Common myeloid progenitor, CD34-positive (primary cell): ENCODE measurements around the gene PDZK1.
"Not testable (repeated sequence)": the region's sequence is repeated elsewhere in the genome, so short reads cannot be mapped to it uniquely, and the experiment has no call there.

Experiments
- CTCF ChIA-PET: fragments of 350-600 bp; sonication (Branson Sonifier 250); formaldehyde crosslinking; loops from one replicate; lab custom pipeline; 2021; ENCODE audit warnings: antibody characterized with exemption; lab: Charles Lee
- POLR2A ChIA-PET: fragments of 350-600 bp; sonication (Branson Sonifier 250); formaldehyde crosslinking; loops from one replicate; lab custom pipeline; 2021; ENCODE audit warnings: antibody characterized with exemption; lab: Charles Lee
- DNase-seq, 3 donors: peaks; one replicate each; pipeline versions ENCODE4 v3.0.0 to v3.0.0-alpha.2; 2013
- H3K27ac ChIP-seq, 2 experiments: 1 replicate in 1 of 2; 2 replicates in 1 of 2; pipeline ENCODE4 v1.7.0; 2013; ENCODE audit warnings: inconsistent platforms in 2 of 2, low read length in 2 of 2, mild to moderate bottlenecking in 2 of 2, low read depth in 1 of 2, moderate library complexity in 1 of 2; ENCODE audit not compliant: severe bottlenecking in 2 of 2, insufficient read depth in 1 of 2, poor library complexity in 1 of 2
- H3K27me3 ChIP-seq, 5 experiments: replicated peaks in 2 of 5; 1 replicate in 3 of 5; 2 replicates in 2 of 5; pipeline versions ENCODE4 v1.6.1 to v1.7.0; 2013; ENCODE audit warnings: low read length in 4 of 5, mild to moderate bottlenecking in 2 of 5, moderate library complexity in 2 of 5, inconsistent platforms in 1 of 5; ENCODE audit not compliant: insufficient read depth in 5 of 5, control insufficient read depth in 4 of 5
- H3K36me3 ChIP-seq, 4 experiments: 1 replicate in 2 of 4; 2 replicates in 2 of 4; pipeline versions ENCODE4 v1.6.1 to v1.7.0; 2013; ENCODE audit warnings: low read length in 3 of 4, control low read depth in 1 of 4, mild to moderate bottlenecking in 1 of 4; ENCODE audit not compliant: control insufficient read depth in 4 of 4, insufficient read depth in 4 of 4
- H3K4me1 ChIP-seq, 4 experiments: 1 replicate in 3 of 4; 2 replicates in 1 of 4; pipeline versions ENCODE4 v1.6.1 to v1.7.1; 2013; ENCODE audit warnings: low read length in 3 of 4, mild to moderate bottlenecking in 3 of 4, control low read depth in 1 of 4, inconsistent platforms in 1 of 4, moderate library complexity in 1 of 4; ENCODE audit not compliant: control insufficient read depth in 4 of 4, insufficient read depth in 4 of 4; ENCODE audit errors: control extremely low read depth in 1 of 4
- H3K4me3 ChIP-seq, 7 experiments: 1 replicate in 4 of 7; 2 replicates in 3 of 7; pipeline versions ENCODE4 v1.5.1 to v1.7.0; 2013; ENCODE audit warnings: mild to moderate bottlenecking in 7 of 7, low read length in 6 of 7, moderate library complexity in 6 of 7, inconsistent platforms in 2 of 7, low read depth in 2 of 7, control low read depth in 1 of 7; ENCODE audit not compliant: insufficient read depth in 4 of 7, control insufficient read depth in 1 of 7; ENCODE audit errors: extremely low read depth in 1 of 7
- H3K9me3 ChIP-seq, 5 experiments: 1 replicate in 4 of 5; 2 replicates in 1 of 5; pipeline versions ENCODE4 v1.6.1 to v1.7.1; 2013; ENCODE audit warnings: low read length in 4 of 5, mild to moderate bottlenecking in 2 of 5, inconsistent platforms in 1 of 5, low read depth in 1 of 5, moderate library complexity in 1 of 5; ENCODE audit not compliant: control insufficient read depth in 4 of 5, insufficient read depth in 2 of 5; ENCODE audit errors: control extremely low read depth in 1 of 5
- WGBS: methylation state at CpG from one replicate; pipeline ENCODE4 v1.1.5; 2013; ENCODE audit not compliant: insufficient coverage; 5-methylcytosine and 5-hydroxymethylcytosine counted together

The PDZK1 gene

GRCh38 chr1:145719230-145720079 lies 12.3 kb upstream of the PDZK1 start, which contains the start of gene CD160:
TSS of gene CD160 (plus strand) at chr1:145719499. CDS start at chr1:145728328, 8,829 bp downstream.
- no peaks in the 10 kb centered on the region for H3K36me3 ChIP-seq
- no peak for DNase-seq
- no peak within 1 kb of the TSS for H3K4me3 ChIP-seq
- H3K9me3 ChIP-seq: no peaks in the 10 kb centered on the region
- no peak within 1 kb of the TSS for H3K27ac ChIP-seq
- POLR2A ChIA-PET: no interaction called here
- H3K27me3 ChIP-seq: peaks cover 0 to 24% (median 7%) of the 10 kb centered on the region in 5 experiments
- 94% methylated on average over 9 of the region's 12 CpGs for WGBS
- peaks cover 0 to 9% (median 9%) of the 10 kb centered on the region in 4 experiments for H3K4me1 ChIP-seq
- CTCF ChIA-PET: interaction anchor here (0.9 to 1.7 kb wide), 6 partner anchors 7 to 117 kb away, joined by 3 to 7 read pairs (median 4); no protein-coding TSS in a partner anchor

DNA sequence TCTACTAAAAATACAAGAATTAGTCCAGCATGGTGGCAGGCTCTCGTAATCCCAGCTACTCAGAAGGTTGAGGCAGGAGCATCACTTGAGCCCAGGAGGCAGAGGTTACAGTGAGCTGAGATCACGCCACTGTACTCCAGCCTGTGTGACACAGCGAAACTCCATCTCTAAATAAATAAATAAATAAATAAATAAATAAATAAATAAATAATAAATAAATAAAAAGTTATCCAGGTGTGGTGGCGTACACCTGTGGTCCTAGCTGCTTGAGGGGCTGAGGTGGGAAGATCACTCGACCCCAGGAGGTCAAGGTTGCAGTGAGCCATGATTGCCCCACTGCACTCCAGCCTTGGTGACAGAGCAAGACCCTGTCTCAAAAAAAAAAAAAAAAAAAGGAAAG lies 11.3 kb upstream of the PDZK1 start:
- CTCF ChIA-PET: interaction anchor here (1.1 to 1.3 kb wide), 2 partner anchors 15 to 20 kb away, joined by 3 read pairs; no protein-coding TSS in a partner anchor
- H3K27me3 ChIP-seq: peaks cover 0 to 24% (median 7%) of the 10 kb centered on the region in 5 experiments
- H3K4me1 ChIP-seq, DNase-seq, H3K9me3 ChIP-seq, H3K4me3 ChIP-seq, H3K27ac ChIP-seq, H3K36me3 ChIP-seq, POLR2A ChIA-PET: not testable (repeated sequence)
- 93% methylated on average over 2 of the region's 5 CpGs for WGBS

DNA sequence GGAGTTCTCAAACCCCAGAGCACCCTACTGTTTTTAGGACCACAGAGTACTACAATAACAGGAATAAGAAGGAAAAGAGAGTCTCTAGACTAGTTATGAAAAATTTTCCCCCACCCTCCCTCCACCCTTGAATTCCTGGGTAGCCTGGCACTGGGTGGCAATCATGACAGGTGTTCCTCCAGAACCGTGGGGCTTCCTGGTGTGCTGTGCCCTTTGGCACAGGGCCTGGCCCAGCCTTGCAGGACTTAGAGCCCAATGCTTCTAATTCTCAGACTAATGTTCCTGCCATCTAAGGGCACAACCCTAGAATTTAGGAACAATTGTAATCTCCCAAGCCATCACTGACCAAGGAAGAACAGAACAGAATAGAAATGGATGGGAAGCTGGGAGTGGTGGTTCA lies 10.7 kb upstream of the PDZK1 start:
- no peak for DNase-seq
- Histone ChIP-seq H3K27ac (no peak overlapping the region), H3K36me3 (no peaks in the 10 kb centered on the region), H3K4me1 (peaks cover 0 to 9% (median 9%) of the 10 kb centered on the region in 4 experiments), H3K4me3 (no peak overlapping the region), H3K9me3 (no peaks in the 10 kb centered on the region), H3K27me3 (peaks cover 0 to 24% (median 7%) of the 10 kb centered on the region in 5 experiments)
- POLR2A ChIA-PET: no interaction called here
- 88% methylated on average over 1 of the region's 1 CpG for WGBS
- CTCF ChIA-PET: interaction anchor here (1.1 to 1.3 kb wide), 2 partner anchors 14 to 20 kb away, joined by 3 read pairs; no protein-coding TSS in a partner anchor

- no peak for DNase-seq
- H3K9me3 ChIP-seq: no peaks in the 10 kb centered on the region
- peaks cover 0 to 9% (median 9%) of the 10 kb centered on the region in 4 experiments for H3K4me1 ChIP-seq
- H3K27ac ChIP-seq: no peak overlapping the region
- ChIA-PET POLR2A (no interaction called here), CTCF (interaction anchor here (1.1 kb wide), 1 partner anchor 22 kb away, joined by 3 read pairs; no protein-coding TSS in a partner anchor)
- peaks cover 0 to 24% (median 4%) of the 10 kb centered on the region in 5 experiments for H3K27me3 ChIP-seq
- H3K36me3 ChIP-seq: no peaks in the 10 kb centered on the region
- H3K4me3 ChIP-seq: no peak overlapping the region
- WGBS: 96% methylated on average over 10 of the region's 10 CpGs
Measured at GRCh38 chr1:145716641-145717345, 9.6 kb upstream of the PDZK1 start.

GRCh38 chr1:145714524-145715111 lies 7.5 kb upstream of the PDZK1 start:
- ChIA-PET POLR2A (no interaction called here), CTCF (interaction anchor here (1.2 kb wide), 1 partner anchor 11 kb away, joined by 3 read pairs; no protein-coding TSS in a partner anchor)
- Histone ChIP-seq H3K27ac (no peak overlapping the region), H3K9me3 (no peaks in the 10 kb centered on the region), H3K4me1 (no peaks in the 10 kb centered on the region), H3K36me3 (no peaks in the 10 kb centered on the region), H3K4me3 (no peak overlapping the region), H3K27me3 (peaks cover 0 to 4% (median 3%) of the 10 kb centered on the region in 5 experiments)
- DNase-seq: no peak
- WGBS: 93% methylated on average over 6 of the region's 6 CpGs

GRCh38 chr1:145711213-145711651 lies 4.1 kb upstream of the PDZK1 start:
- no peak overlapping the region for H3K27ac ChIP-seq
- no peak for DNase-seq
- no peaks in the 10 kb centered on the region for H3K36me3 ChIP-seq
- no peaks in the 10 kb centered on the region for H3K9me3 ChIP-seq
- H3K4me1 ChIP-seq: no peaks in the 10 kb centered on the region
- H3K4me3 ChIP-seq: no peak overlapping the region
- no peaks in the 10 kb centered on the region for H3K27me3 ChIP-seq
- ChIA-PET POLR2A (no interaction called here), CTCF (interaction anchor here (1.3 kb wide), 1 partner anchor 9 kb away, joined by 4 read pairs; no protein-coding TSS in a partner anchor)
- 77% methylated on average over 1 of the region's 3 CpGs for WGBS
